Lower lobe of right lung (tissue), 2 donors: Measurements from ENCODE around the gene GSK3B. TPM values are rescaled to one million over a fixed set of nuclear protein-coding genes. Genes with fewer than 3 reads are reported as not detected.

Experiments used
- ATAC-seq, 2 donors: fragments of 200-7000 bp; cut with Tn5 transposase; one replicate each; pipeline ENCODE4 v1.9.1; 2020 to 2022; ENCODE audit warnings: mild to moderate bottlenecking in 2 of 2, moderate library complexity in 2 of 2
- DNase-seq: peaks from one replicate; pipeline ENCODE4 v3.0.0-alpha.2; 2020
- H3K27ac ChIP-seq: fragments of 200-600 bp; one replicate; pipeline ENCODE4 v1.8.0; 2022
- H3K27me3 ChIP-seq: fragments of 200-600 bp; one replicate; pipeline ENCODE4 v1.8.0; 2022; ENCODE audit warnings: low read depth
- H3K36me3 ChIP-seq: fragments of 200-600 bp; one replicate; pipeline ENCODE4 v1.8.0; 2022; ENCODE audit warnings: mild to moderate bottlenecking
- H3K4me1 ChIP-seq: fragments of 200-600 bp; one replicate; pipeline ENCODE4 v1.8.0; 2022
- H3K4me3 ChIP-seq: fragments of 200-600 bp; one replicate; pipeline ENCODE4 v1.8.0; 2022; ENCODE audit warnings: mild to moderate bottlenecking
- H3K9me3 ChIP-seq: fragments of 200-600 bp; one replicate; pipeline ENCODE4 v1.8.0; 2022
- intact Hi-C: fragments of 100-400 bp; cut with DNase I; formaldehyde crosslinking; loops from one replicate; pipeline ENCODE4 v1.11.0; 2022
- total RNA-seq: library from RNA; stranded (reverse); fragmentation: NEBNext Ultra II Directional; extraction: Animal tissue kit (Norgen Biotek cat#: 25700); gene quantifications from one replicate; pipeline ENCODE4 v1.2.1, GENCODE V29; 2021
- TF ChIP-seq, protein P1 (sequence below): fragments of 200-600 bp; IDR thresholded peaks from one replicate; pipeline ENCODE4 v1.8.0; 2022; ENCODE audit warnings: antibody characterized with exemption, mild to moderate bottlenecking
- donor health status: DM: no; HTN: yes; CAD: no; lungs with severe emphysema.

Gene GSK3B
- total RNA-seq, 1 donor from 2014 or later: 48.4 TPM

DNA sequence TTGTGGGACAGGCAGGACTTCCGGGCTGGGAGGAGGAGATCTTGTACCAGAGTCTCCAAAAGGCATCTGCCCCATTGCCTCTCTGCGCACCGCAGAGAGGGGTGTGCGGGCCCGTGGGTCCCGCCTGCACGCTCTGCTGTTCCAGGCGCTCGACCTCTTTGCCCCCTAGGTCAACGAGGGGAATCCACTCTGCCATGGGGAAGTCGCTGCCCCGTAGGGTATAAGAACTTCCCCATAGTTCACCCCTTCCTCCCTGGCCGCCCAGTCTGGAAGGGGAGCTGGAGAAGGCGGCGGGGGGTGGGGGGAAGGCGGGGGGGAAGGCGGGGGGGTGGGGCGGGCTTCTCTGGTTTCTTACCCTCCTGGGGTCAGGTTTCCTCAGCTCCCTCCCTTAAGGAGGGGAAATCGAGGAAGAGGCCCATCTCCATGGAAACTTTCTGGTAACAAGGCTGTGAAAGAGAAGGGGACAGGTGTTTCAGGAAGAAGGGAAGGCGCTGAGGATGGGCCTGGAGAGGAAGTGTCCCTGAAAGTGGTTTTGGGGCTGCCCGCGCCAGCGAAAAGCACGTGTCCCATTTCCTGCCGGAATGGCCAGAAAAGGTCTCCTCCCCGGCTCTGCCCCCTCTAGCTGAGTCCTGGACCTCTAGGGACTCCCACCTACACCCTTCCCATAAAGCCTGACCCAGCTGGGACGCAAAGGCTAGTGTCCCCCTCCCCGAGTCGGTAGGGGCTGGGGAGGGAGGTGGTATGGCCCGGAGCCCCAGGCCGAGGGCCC is 284.8 kb downstream of the GSK3B start:
- Histone ChIP-seq H3K27me3 (no peaks in the 10 kb centered on the region), H3K4me1 (peaks cover 9% of the 10 kb centered on the region), H3K4me3 (peak overlapping the region; percentile 62), H3K9me3 (no peaks in the 10 kb centered on the region), H3K27ac (no peak overlapping the region), H3K36me3 (no peaks in the 10 kb centered on the region)
- TF ChIP-seq, protein P1, sequence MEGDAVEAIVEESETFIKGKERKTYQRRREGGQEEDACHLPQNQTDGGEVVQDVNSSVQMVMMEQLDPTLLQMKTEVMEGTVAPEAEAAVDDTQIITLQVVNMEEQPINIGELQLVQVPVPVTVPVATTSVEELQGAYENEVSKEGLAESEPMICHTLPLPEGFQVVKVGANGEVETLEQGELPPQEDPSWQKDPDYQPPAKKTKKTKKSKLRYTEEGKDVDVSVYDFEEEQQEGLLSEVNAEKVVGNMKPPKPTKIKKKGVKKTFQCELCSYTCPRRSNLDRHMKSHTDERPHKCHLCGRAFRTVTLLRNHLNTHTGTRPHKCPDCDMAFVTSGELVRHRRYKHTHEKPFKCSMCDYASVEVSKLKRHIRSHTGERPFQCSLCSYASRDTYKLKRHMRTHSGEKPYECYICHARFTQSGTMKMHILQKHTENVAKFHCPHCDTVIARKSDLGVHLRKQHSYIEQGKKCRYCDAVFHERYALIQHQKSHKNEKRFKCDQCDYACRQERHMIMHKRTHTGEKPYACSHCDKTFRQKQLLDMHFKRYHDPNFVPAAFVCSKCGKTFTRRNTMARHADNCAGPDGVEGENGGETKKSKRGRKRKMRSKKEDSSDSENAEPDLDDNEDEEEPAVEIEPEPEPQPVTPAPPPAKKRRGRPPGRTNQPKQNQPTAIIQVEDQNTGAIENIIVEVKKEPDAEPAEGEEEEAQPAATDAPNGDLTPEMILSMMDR: no peak
- peak; percentile 28 for ATAC-seq
- no peak for DNase-seq
- intact Hi-C loops: no loop called here

DNA sequence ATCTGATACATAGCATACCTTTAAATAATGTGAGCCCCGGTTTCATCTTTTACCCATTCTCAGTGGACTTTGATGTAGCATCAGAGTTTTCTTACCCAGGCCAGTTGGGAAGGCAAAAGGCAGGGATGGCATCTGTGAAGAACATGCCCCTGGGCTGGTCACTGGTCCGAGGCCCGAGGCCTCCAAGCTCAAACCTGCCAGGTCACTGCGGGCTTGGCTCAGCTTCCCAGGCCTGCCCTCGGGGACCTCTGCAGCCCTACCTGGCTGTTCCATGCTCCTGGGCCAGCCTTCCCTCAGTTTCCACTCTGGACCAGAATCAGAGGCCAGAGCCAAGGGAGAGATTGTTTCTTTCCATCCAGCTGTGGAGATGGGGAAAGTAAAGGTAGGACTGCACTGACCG is 285.4 kb downstream of the GSK3B start:
- ATAC-seq (no peak), DNase-seq (no peak)
- Histone ChIP-seq H3K27ac (no peak overlapping the region), H3K36me3 (no peaks in the 10 kb centered on the region), H3K27me3 (no peaks in the 10 kb centered on the region), H3K4me1 (peaks cover 9% of the 10 kb centered on the region), H3K9me3 (no peaks in the 10 kb centered on the region), H3K4me3 (no peak overlapping the region)
- intact Hi-C loops: no loop called here
- TF ChIP-seq, protein P1: no peak

DNA sequence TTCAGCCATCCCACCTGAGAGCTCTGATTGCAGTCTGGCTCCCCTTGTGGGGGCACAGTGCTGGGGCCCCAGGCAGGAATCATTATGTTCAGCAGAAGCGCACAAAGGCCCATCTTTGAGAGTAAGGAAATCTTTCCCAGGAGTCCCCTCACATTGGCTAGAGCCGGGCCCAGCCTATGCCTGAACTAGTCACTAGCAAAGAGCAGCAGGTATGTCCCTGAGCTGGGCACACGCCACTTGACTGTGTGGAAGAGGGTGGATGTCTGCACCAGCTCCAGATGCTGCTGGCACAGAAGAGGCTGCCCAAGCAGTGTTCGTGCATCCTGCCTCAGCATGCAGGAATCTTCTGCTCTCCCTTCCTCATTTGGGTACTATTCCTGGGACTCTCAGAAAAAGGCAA is 286.0 kb downstream of the GSK3B start:
- TF ChIP-seq, protein P1: no peak
- intact Hi-C loops: no loop called here
- no peaks in the 10 kb centered on the region for H3K27me3 ChIP-seq
- DNase-seq: no peak
- no peak overlapping the region for H3K4me3 ChIP-seq
- H3K4me1 ChIP-seq: peaks cover 9% of the 10 kb centered on the region
- H3K9me3 ChIP-seq: no peaks in the 10 kb centered on the region
- no peaks in the 10 kb centered on the region for H3K36me3 ChIP-seq
- no peak for ATAC-seq
- H3K27ac ChIP-seq: no peak overlapping the region

DNA sequence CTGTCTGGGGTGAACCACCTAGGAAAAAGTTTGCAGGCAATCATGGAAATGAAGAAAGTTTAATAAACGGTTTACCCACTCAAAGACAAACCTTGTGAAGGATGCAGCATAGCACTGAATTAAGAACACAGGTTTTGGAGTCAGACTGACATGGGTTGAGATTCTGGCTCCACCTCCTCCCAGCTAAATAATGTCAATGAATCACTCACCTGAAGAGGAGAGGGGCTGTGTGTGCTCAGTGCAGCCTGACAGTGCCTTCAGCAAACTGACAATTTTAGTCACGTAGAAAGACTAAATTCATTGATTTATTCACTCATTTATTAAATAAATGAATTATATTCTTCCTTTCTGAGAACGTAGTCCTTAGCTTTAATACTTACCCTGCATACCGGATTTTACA is 293.4 kb downstream of the GSK3B start:
- TF ChIP-seq, protein P1: no peak
- intact Hi-C loops: no loop called here
- ATAC-seq: no peak
- Histone ChIP-seq H3K27ac (no peak overlapping the region), H3K4me3 (no peak overlapping the region), H3K27me3 (no peaks in the 10 kb centered on the region), H3K36me3 (no peaks in the 10 kb centered on the region), H3K9me3 (no peaks in the 10 kb centered on the region), H3K4me1 (no peaks in the 10 kb centered on the region)
- no peak for DNase-seq

DNA sequence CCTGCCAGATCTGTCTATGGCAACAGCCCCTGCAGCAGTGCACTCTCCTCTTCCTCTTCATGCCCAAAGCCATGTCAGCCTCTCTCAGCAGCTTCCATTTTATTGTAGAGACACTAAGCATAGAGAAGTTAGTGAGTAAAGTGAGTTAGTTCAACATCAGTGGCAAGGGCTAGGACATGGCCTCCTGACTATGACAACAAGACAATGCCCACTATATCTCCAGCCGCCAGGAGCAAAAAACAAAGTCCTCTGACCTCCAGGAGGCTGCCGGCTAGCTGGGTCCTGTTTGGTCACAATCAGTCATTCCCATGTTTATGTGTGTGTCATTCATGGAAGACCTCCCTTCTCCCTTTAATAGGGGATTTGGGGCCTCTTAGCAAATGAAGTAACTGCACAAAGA is 297.5 kb downstream of the GSK3B start:
- H3K4me1 ChIP-seq: no peaks in the 10 kb centered on the region

More for the DNA sequence above, 297.5 kb downstream of the GSK3B start:
- no peaks in the 10 kb centered on the region for H3K27me3 ChIP-seq
- no peak for DNase-seq
- H3K4me3 ChIP-seq: no peak overlapping the region
- intact Hi-C loops: no loop called here
- H3K27ac ChIP-seq: no peak overlapping the region
- no peak for ATAC-seq
- TF ChIP-seq, protein P1: no peak
- no peaks in the 10 kb centered on the region for H3K9me3 ChIP-seq
- no peaks in the 10 kb centered on the region for H3K36me3 ChIP-seq
